NB4 (cell line): ENCODE data around the gene ZNF358.

Source experiments
- DNase-seq: peaks from one replicate; pipeline ENCODE4 v3.0.0; 2010; ENCODE audit warnings: low read depth
- H3K4me3 ChIP-seq: one replicate; pipeline ENCODE4 v1.5.1; 2011; ENCODE audit warnings: mild to moderate bottlenecking, low read depth, low read length, moderate library complexity
- MYC ChIP-seq: IDR thresholded peaks from 2 replicates; pipeline ENCODE4 v1.6.1; 2011; ENCODE audit warnings: low read depth, low read length
- POLR2A ChIP-seq: IDR thresholded peaks from 2 replicates; pipeline ENCODE4 v1.6.1; 2011; ENCODE audit warnings: mild to moderate bottlenecking; ENCODE audit not compliant: insufficient read length; ENCODE audit errors: extremely low read depth
- TF ChIP-seq, protein P1 (sequence below): IDR thresholded peaks from 2 replicates; pipeline ENCODE4 v1.6.1; 2011; ENCODE audit warnings: low read depth, low read length
- TF ChIP-seq, protein P2 (sequence below): IDR thresholded peaks from one replicate; pipeline ENCODE4 v1.5.1; 2012; ENCODE audit warnings: low read depth, low read length

The ZNF358 gene

DNA sequence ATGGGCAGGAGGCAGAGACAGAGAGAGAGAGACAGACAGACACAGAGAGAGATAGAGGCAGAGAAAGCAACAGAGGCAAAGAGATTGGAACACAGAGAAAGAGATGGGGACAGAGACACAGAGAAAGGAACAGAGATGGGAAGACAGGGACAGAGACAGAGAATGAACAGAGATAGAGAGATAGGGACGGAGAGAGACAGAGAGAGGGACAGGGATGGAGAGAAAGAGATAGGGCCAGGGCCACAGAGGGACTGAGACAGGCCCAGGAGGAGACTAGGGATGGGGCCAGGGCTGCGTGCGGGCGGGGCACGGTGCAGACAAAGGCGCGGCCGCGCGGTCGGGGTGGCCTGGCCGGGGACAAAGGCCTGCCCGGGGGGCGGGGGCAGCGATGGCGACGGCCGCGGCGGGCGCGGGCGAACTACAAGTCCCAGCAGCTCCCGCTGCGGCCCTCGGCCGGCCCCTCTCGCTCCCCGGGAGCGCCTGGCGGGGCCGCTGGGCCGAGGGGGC is at the start of gene ZNF358:
ZNF358 (plus strand) TSS at position 459 of the 507 bp plus-strand sequence. CDS start 3,140 bp downstream, outside the sequence.
- H3K4me3 ChIP-seq, result peak within 1 kb of the TSS; percentile 36
- peak; percentile 76 for DNase-seq
- TF ChIP-seq, protein P1, sequence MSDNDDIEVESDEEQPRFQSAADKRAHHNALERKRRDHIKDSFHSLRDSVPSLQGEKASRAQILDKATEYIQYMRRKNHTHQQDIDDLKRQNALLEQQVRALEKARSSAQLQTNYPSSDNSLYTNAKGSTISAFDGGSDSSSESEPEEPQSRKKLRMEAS, result no peak
- TF ChIP-seq MYC, result 0 out of 2 replicates have a peak, but pooled peaks have one; percentile 25

DNA sequence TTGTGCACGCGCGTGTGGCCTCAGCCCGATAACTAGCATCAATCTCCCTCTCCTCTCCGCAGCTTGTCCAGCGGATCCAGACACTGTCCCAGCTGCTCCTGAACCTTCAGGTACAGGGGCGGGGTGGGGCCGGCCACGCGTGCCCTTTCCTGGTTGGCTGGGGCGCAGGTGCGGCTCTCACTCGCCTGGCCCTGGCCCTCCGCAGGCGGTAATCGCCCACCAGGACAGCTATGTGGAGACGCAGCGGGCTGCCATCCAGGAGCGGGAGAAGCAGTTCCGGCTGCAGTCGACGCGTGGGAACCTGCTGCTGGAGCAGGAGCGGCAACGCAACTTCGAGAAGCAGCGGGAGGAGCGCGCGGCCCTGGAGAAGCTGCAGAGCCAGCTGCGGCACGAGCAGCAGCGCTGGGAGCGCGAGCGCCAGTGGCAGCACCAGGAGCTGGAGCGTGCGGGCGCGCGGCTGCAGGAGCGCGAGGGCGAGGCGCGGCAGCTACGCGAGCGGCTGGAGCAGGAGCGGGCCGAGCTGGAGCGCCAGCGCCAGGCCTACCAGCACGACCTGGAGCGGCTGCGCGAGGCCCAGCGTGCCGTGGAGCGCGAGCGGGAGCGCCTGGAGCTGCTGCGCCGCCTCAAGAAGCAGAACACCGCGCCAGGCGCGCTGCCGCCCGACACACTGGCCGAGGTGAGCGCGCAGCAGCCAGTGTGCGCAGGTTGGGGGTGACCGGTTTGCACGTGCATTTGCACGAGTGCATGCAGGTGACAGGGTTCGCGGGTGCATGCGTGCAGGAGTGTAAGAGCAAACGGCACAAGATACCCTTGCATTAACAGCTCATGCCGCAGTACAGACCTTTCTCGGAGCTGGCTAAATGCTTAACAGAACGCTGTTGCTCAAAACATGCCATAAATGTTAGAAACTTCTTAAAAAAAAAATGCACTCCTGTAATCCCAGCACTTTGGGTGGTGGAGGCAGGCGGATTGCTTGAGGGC is 48.6 kb upstream of the ZNF358 start:
- H3K4me3 ChIP-seq, result no peak overlapping the region
- TF ChIP-seq MYC, result no peak
- TF ChIP-seq, protein P2, sequence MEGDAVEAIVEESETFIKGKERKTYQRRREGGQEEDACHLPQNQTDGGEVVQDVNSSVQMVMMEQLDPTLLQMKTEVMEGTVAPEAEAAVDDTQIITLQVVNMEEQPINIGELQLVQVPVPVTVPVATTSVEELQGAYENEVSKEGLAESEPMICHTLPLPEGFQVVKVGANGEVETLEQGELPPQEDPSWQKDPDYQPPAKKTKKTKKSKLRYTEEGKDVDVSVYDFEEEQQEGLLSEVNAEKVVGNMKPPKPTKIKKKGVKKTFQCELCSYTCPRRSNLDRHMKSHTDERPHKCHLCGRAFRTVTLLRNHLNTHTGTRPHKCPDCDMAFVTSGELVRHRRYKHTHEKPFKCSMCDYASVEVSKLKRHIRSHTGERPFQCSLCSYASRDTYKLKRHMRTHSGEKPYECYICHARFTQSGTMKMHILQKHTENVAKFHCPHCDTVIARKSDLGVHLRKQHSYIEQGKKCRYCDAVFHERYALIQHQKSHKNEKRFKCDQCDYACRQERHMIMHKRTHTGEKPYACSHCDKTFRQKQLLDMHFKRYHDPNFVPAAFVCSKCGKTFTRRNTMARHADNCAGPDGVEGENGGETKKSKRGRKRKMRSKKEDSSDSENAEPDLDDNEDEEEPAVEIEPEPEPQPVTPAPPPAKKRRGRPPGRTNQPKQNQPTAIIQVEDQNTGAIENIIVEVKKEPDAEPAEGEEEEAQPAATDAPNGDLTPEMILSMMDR, result no peak
- no peak for TF ChIP-seq POLR2A
- TF ChIP-seq, protein P1, result no peak
- no peak for DNase-seq

DNA sequence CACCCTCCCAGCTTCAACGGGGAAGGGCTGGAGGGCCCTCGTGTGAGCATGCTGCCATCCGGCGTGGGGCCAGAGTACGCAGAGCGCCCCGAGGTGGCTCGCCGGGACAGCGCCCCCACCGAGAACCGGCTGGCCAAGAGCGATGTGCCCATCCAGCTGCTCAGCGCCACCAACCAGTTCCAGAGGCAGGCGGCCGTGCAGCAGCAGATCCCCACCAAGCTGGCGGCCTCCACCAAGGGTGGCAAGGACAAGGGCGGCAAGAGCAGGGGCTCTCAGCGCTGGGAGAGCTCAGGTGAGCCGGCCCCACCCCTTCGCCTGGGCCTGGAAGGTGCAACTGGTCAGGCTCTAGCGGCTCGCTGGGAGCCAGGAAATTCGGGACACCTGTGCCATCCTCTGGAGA is 47.1 kb upstream of the ZNF358 start:
- no peak for DNase-seq
- TF ChIP-seq MYC (no peak), POLR2A (no peak)
- TF ChIP-seq, protein P2, result no peak
- TF ChIP-seq, protein P1, result no peak
- no peak overlapping the region for H3K4me3 ChIP-seq

DNA sequence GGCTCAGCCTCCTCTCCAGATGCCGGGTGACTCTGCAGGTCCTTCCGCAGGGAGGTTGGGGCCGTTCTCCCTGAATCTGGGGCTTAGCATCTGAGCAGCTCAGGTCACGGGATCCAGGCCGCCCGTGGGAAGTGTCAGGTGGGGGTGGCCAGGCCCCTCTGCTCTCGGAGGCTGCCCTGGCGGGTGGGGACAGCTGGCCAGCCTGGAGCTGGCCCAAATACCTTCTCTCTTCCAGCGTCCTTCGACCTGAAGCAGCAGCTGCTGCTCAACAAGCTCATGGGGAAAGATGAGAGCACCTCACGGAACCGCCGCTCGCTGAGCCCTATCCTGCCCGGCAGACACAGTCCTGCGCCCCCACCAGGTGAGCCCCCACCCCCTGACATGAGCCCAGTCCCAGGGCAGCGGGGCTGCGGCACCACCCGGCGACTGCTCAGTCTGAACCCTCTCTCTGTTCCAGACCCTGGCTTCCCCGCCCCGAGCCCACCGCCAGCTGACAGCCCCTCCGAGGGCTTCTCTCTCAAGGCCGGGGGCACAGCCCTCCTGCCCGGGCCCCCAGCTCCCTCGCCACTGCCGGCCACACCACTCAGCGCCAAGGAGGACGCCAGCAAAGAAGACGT is 46.1 kb upstream of the ZNF358 start:
- no peak for TF ChIP-seq MYC
- TF ChIP-seq POLR2A, result no peak
- TF ChIP-seq, protein P1, result no peak
- TF ChIP-seq, protein P2, result no peak
- DNase-seq, result no peak
- no peak overlapping the region for H3K4me3 ChIP-seq

DNA sequence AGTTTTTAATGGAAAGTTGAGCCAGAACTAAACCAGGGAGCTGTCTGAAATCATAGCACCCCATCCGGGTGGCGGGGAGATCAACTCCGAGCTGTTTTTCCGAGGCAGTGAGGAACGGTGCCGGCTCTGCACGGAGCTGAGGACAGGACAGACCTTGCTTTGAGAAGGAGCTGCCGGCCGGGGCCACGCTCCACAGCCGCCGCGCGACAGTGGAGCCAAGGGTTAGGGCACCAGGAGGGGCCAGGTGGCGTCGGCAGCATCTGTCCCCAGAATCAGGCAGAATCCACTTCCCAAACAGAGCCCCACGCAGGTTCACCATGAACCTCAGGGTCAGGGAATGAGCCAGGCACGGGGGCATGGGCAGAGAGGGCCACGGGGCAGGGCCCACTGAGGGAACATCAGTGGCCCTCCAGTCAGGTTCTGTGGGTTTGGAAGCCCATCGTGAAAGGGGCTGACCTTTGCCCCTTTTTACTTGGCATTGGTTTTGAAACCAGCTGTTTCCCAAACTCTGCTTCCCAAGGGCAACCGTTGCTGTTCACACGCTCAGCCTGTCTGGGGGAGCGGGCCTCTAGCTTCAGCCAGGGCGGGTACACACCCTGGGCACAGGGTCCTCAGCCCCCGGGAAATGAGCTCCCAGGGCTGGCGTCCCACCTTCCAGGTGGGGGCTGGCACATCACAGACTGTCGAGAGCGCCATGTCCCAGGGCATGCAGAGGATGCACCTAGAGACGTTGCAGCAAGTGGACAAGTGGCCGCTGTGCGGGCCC is 45.2 kb upstream of the ZNF358 start:
- DNase-seq, result no peak
- TF ChIP-seq POLR2A, result no peak
- TF ChIP-seq, protein P1, result no peak
- TF ChIP-seq MYC, result no peak
- TF ChIP-seq, protein P2, result no peak
- no peak overlapping the region for H3K4me3 ChIP-seq
